KMS-11 (cell line): ENCODE results near the gene PDE4D.
"Not testable (repeated sequence)": the region's sequence is repeated elsewhere in the genome, so short reads cannot be mapped to it uniquely, and the experiment has no call there.

Source experiments
- H2AFZ ChIP-seq: fragments of 200-600 bp; sonication (generic); 2 replicates; pipeline ENCODE4 v1.6.1; 2016; ENCODE audit warnings: antibody characterized with exemption, mixed run types, low read depth
- H3K27ac ChIP-seq: fragments of 200-600 bp; sonication (generic); 2 replicates; pipeline ENCODE4 v1.6.1; 2016; ENCODE audit warnings: mild to moderate bottlenecking, mixed run types
- H3K27me3 ChIP-seq: fragments of 200-600 bp; sonication (generic); 2 replicates; pipeline ENCODE4 v1.6.1; 2017; ENCODE audit warnings: mild to moderate bottlenecking, low read depth, mixed run types, moderate library complexity; ENCODE audit not compliant: insufficient read depth
- H3K36me3 ChIP-seq: fragments of 200-600 bp; sonication (generic); 2 replicates; pipeline ENCODE4 v1.6.1; 2017; ENCODE audit warnings: mild to moderate bottlenecking, mixed run types; ENCODE audit not compliant: insufficient read depth
- H3K4me1 ChIP-seq: fragments of 200-600 bp; sonication (generic); 2 replicates; pipeline ENCODE4 v1.6.1; 2016; ENCODE audit warnings: mild to moderate bottlenecking, low read depth, mixed run types; ENCODE audit not compliant: poor library complexity, severe bottlenecking
- H3K4me2 ChIP-seq: fragments of 200-600 bp; sonication (generic); 2 replicates; pipeline ENCODE4 v1.7.0; 2016; ENCODE audit warnings: mild to moderate bottlenecking, mixed run types
- H3K4me3 ChIP-seq: fragments of 200-600 bp; sonication (generic); IDR thresholded peaks from 2 replicates; pipeline ENCODE4 v1.6.1; 2017; ENCODE audit warnings: low read depth, low read length, mixed read lengths; ENCODE audit not compliant: insufficient read depth
- H3K79me2 ChIP-seq: fragments of 200-600 bp; sonication (generic); 2 replicates; pipeline ENCODE4 v1.6.1; 2016; ENCODE audit warnings: low read depth, mixed run types; ENCODE audit not compliant: insufficient read depth
- H3K9ac ChIP-seq: fragments of 200-600 bp; sonication (generic); 2 replicates; pipeline ENCODE4 v1.6.1; 2016; ENCODE audit warnings: mild to moderate bottlenecking, mixed run types
- H4K20me1 ChIP-seq: fragments of 200-600 bp; sonication (generic); 2 replicates; pipeline ENCODE4 v1.6.1; 2016; ENCODE audit warnings: mild to moderate bottlenecking, mixed run types; ENCODE audit not compliant: insufficient read depth
- TF ChIP-seq, protein P1 (sequence below): fragments of 200-600 bp; sonication (generic); conservative IDR thresholded peaks from 2 replicates; pipeline ENCODE4 v1.6.1; 2017; ENCODE audit warnings: low read depth, mild to moderate bottlenecking, antibody characterized with exemption, low read length, moderate library complexity, mixed read lengths

PDE4D gene

DNA sequence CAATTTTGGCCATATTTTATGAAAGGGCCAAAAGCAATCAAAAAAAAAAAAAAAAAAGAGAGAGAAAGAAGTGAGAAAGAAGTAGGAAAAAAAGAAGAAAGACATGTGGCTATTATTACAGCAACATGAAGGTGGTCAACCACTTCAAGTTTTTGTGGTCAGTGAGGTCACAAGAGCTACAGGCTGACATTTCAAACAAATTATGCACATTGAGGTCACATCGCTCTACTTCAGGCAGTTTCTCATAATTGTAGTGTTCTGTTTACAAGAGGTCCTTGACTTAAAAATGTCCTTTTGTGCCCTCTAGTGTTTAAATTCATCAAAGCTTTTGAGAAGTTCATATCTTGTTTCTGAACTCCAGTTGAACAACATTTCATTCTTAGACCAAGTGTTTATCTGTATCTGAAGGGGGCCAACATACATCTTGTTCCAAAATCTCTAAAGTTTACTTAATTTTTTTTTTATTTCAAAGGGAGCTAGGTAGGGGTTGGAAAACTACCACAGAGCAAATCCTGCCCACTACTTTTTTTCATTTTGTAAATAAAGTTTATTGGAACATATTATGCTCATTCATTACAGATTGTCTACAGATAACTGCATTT, 513.1 kb downstream of the PDE4D start:
- no peaks in the 10 kb centered on the region for H3K27me3 ChIP-seq
- H3K4me2 ChIP-seq: peak overlapping the region; percentile 30
- peaks cover 21% of the 10 kb centered on the region for H3K4me1 ChIP-seq
- TF ChIP-seq, protein P1, sequence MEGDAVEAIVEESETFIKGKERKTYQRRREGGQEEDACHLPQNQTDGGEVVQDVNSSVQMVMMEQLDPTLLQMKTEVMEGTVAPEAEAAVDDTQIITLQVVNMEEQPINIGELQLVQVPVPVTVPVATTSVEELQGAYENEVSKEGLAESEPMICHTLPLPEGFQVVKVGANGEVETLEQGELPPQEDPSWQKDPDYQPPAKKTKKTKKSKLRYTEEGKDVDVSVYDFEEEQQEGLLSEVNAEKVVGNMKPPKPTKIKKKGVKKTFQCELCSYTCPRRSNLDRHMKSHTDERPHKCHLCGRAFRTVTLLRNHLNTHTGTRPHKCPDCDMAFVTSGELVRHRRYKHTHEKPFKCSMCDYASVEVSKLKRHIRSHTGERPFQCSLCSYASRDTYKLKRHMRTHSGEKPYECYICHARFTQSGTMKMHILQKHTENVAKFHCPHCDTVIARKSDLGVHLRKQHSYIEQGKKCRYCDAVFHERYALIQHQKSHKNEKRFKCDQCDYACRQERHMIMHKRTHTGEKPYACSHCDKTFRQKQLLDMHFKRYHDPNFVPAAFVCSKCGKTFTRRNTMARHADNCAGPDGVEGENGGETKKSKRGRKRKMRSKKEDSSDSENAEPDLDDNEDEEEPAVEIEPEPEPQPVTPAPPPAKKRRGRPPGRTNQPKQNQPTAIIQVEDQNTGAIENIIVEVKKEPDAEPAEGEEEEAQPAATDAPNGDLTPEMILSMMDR: peak; percentile 83
- no peaks in the 10 kb centered on the region for H4K20me1 ChIP-seq
- no peak overlapping the region for H3K4me3 ChIP-seq
- H3K9ac ChIP-seq: no peak overlapping the region
- no peak overlapping the region for H2AFZ ChIP-seq
- no peaks in the 10 kb centered on the region for H3K36me3 ChIP-seq
- no peaks in the 10 kb centered on the region for H3K79me2 ChIP-seq
- H3K27ac ChIP-seq: no peak overlapping the region

DNA sequence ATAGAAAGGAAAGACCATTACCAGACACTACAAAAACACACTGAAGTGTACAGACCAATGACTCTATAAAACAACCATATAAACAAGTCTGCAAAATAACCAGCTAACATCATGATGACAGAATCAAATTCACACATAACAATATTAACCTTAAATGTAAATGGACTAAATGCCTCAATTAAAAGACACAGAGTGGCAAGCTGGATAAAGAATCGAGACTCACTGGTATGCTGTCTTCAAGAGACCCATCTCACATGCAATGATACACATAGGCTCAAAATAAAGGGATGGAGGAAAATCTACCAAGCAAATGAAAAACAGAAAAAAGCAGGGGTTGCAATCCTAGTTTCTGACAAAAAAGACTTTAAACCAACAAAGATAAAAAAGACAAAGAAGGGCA, 519.5 kb downstream of the PDE4D start:
- not testable (repeated sequence) for H3K27me3 ChIP-seq, H3K4me2 ChIP-seq, H3K4me1 ChIP-seq, H3K79me2 ChIP-seq, H3K27ac ChIP-seq, H3K9ac ChIP-seq, H3K36me3 ChIP-seq, H2AFZ ChIP-seq, H3K4me3 ChIP-seq, H4K20me1 ChIP-seq

DNA sequence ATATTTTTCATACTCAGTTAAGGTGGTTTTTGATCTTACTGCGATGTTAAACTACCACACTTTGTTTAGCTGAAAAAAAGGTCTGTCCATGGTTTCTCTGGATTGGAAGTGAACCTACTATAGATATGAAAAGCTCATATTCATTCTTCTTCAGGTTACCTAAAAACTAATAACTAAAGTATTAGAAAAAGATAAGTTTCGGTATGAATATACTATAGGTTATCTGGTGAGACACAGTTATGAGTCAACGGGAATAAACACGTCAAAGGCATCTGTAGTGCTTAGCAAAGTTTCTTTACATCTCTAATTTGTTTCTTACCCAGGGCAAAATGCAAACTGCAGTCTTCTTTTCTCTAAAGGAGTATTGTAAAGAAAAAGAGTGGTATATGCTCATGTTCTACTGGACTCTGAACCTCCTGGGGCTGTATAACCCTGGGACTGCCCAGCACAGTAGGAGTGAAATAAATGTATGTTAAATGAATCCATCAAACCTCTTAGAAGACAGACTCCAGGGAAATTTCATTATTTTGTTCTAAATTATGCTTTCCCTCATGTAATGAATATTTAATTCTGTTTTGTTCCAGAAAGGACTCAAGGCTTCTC, 521.9 kb downstream of the PDE4D start:
- no peaks in the 10 kb centered on the region for H3K4me1 ChIP-seq
- no peaks in the 10 kb centered on the region for H3K27me3 ChIP-seq
- H3K27ac ChIP-seq: no peak overlapping the region
- H3K36me3 ChIP-seq: no peaks in the 10 kb centered on the region
- H2AFZ ChIP-seq: no peak overlapping the region
- H3K4me2 ChIP-seq: no peak overlapping the region
- TF ChIP-seq, protein P1: no peak
- H3K4me3 ChIP-seq: no peak overlapping the region
- H3K79me2 ChIP-seq: no peaks in the 10 kb centered on the region
- no peak overlapping the region for H3K9ac ChIP-seq
- H4K20me1 ChIP-seq: no peaks in the 10 kb centered on the region

DNA sequence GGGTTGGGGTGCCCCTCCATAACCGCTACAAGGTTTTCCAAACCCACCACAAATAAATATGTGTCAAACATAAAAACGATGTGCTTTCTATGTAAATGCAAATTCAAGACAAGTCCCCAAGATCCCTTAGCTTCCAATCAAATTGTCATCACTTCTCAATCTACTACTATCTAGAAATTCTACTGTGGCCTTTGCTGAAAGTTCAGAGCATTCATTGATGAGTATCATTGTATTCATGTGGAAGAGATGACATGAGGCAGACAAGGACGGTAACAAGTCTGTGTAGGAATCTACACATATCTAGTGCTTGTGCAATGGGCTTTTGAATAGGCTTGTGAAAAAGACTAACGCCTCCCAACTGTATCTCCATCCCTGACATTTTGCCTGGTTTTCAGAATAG, 524.6 kb downstream of the PDE4D start:
- H4K20me1 ChIP-seq: no peaks in the 10 kb centered on the region
- H3K9ac ChIP-seq: no peak overlapping the region
- TF ChIP-seq, protein P1: no peak
- no peaks in the 10 kb centered on the region for H3K27me3 ChIP-seq
- no peak overlapping the region for H2AFZ ChIP-seq
- H3K36me3 ChIP-seq: no peaks in the 10 kb centered on the region
- H3K79me2 ChIP-seq: no peaks in the 10 kb centered on the region
- H3K4me1 ChIP-seq: no peaks in the 10 kb centered on the region
- H3K27ac ChIP-seq: no peak overlapping the region
- H3K4me2 ChIP-seq: no peak overlapping the region
- no peak overlapping the region for H3K4me3 ChIP-seq

DNA sequence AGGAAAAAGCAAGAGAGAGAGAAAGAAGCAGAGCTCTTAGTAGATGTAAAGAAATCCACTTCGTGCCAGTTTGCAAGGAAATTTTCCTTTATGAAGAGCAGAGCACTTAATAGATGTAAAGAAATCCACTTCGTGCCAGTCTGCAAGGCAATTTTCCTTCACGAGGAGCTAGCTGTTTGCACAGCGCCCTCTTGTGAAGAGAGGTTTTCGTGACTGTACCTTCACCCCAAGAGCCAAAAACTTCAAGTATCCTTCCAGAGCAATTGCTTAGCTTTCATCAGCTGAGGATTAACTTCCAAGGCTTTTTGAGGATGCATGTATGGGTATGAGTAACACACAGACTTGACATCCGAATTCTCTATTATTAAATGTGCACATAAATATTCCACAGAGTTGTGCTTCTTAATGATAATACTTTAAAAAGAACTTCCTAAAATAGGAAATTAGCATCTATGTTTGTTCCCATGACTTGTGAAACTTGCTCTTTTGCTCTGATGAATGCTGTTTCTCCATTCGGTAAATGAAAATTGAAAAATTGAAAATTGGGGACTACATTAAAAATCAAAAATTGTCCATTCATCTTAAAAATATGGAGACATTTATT, 525.6 kb downstream of the PDE4D start:
- H3K27me3 ChIP-seq: no peaks in the 10 kb centered on the region
- TF ChIP-seq, protein P1: peak; percentile 92
- H3K4me3 ChIP-seq: no peak overlapping the region
- H3K79me2 ChIP-seq: no peaks in the 10 kb centered on the region
- H3K27ac ChIP-seq: no peak overlapping the region
- no peak overlapping the region for H2AFZ ChIP-seq
- no peaks in the 10 kb centered on the region for H4K20me1 ChIP-seq
- H3K9ac ChIP-seq: no peak overlapping the region
- H3K36me3 ChIP-seq: no peaks in the 10 kb centered on the region
- no peaks in the 10 kb centered on the region for H3K4me1 ChIP-seq
- H3K4me2 ChIP-seq: no peak overlapping the region
